ENCODE data around the gene WNT11. TPM values are rescaled to one million over a fixed set of nuclear protein-coding genes. Genes with fewer than 3 reads are reported as not detected.
"Not testable (repeated sequence)": the region's sequence is repeated elsewhere in the genome, so short reads cannot be mapped to it uniquely, and the experiment has no call there.

Gene WNT11
- total RNA-seq, 1 donor from 2014 or later: 0.26 TPM

DNA sequence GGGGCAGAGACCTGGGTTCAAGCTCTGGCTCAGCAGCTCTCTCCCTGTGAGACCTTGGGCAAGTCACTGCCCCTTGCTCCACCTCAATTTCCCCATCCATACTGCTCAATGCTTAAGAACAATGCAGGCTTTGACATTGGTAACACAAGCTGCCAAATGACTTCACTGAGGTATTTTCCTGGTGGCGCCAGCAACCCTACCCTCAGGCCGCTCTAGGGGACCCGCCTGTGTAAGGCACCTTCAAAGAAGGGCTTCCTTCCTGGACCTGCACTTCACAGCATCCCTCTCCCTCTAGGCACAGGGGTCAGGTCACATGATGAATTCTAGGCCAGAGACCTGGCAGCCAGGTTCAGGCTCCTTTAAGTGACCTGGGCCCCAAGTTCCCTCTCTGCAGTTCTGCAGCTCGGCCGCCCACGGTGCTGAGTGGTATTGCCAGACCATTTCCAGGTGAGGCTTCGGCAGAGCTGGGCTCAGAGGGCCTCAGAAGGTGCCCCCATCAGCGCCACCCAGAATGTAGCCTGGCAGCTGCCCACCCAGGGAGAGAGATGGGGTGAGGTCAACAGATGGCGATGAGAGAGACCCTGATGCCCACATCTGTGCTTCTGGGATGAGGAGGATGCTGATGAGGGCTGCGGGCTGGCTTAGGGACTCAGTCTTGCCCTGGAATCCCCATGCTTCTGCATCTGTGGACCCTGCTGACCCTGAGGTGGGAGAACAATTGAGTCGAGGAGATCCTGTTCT is 4.5 kb downstream of the WNT11 start:
- H3K4me1 ChIP-seq: peaks cover 9% of the 10 kb centered on the region
- Mint-ChIP-seq H3K4me1 (peaks cover 14% of the 10 kb centered on the region), H3K4me3 (no peak overlapping the region), H3K36me3 (no peaks in the 10 kb centered on the region), H3K27ac (no peak overlapping the region), H3K27me3 (ENCODE audit: insufficient read depth, low read depth) (peaks cover 25% of the 10 kb centered on the region), H3K9me3 (no peaks in the 10 kb centered on the region)
- H3K27ac ChIP-seq: no peak overlapping the region
- no peaks in the 10 kb centered on the region for H3K79me2 ChIP-seq (ENCODE audit: low read depth)
- H3K9ac ChIP-seq: no peak overlapping the region
- H3K36me3 ChIP-seq: no peaks in the 10 kb centered on the region
- no peak overlapping the region for H3K4me3 ChIP-seq
- H3K4me2 ChIP-seq: no peak overlapping the region
- H3F3A ChIP-seq (ENCODE audit: low read depth): peaks cover 4% of the 10 kb centered on the region
- TF ChIP-seq, protein P1, sequence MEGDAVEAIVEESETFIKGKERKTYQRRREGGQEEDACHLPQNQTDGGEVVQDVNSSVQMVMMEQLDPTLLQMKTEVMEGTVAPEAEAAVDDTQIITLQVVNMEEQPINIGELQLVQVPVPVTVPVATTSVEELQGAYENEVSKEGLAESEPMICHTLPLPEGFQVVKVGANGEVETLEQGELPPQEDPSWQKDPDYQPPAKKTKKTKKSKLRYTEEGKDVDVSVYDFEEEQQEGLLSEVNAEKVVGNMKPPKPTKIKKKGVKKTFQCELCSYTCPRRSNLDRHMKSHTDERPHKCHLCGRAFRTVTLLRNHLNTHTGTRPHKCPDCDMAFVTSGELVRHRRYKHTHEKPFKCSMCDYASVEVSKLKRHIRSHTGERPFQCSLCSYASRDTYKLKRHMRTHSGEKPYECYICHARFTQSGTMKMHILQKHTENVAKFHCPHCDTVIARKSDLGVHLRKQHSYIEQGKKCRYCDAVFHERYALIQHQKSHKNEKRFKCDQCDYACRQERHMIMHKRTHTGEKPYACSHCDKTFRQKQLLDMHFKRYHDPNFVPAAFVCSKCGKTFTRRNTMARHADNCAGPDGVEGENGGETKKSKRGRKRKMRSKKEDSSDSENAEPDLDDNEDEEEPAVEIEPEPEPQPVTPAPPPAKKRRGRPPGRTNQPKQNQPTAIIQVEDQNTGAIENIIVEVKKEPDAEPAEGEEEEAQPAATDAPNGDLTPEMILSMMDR (IDR thresholded peaks at IDR 0.05): no peak
- TF ChIP-seq EZH2phosphoT487 (IDR thresholded peaks at IDR 0.05) (no peak), EZH2 (IDR thresholded peaks at IDR 0.05) (no peak)
- DNase-seq (ENCODE audit: low spot score): no peak
- no peak overlapping the region for H2AFZ ChIP-seq (replicated peaks)
- H3K27me3 ChIP-seq: peaks cover 47% of the 10 kb centered on the region
- no peaks in the 10 kb centered on the region for H3K9me3 ChIP-seq (ENCODE audit: low read depth)
- H4K20me1 ChIP-seq (ENCODE audit: low read depth): peaks cover 12% of the 10 kb centered on the region

DNA sequence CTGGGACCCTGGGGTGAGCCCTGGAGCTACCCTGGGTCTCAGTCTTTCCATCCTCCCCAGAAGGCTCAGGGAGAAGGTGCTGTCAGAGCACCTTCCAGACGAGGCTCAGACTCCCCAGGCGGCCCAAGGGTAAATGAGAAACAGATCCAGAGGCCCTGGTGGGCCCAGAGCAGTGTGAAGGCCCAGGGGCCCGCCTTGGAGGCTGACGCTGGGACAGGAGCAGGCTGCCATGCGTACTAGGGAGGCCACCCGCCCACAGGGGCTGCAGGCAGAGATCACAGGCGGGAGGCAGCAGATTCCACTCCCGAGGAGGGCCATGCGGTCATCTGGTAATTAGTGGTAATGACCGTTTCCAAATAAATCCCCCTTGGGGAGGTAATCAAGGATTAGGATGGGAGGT is 5.2 kb downstream of the WNT11 start:
- Histone ChIP-seq H3K4me1 (peaks cover 8% of the 10 kb centered on the region), H3K27me3 (peaks cover 39% of the 10 kb centered on the region), H3K9ac (no peak overlapping the region), H3K4me3 (no peak overlapping the region), H3K27ac (no peak overlapping the region), H3F3A (ENCODE audit: low read depth) (no peaks in the 10 kb centered on the region), H4K20me1 (ENCODE audit: low read depth) (peaks cover 12% of the 10 kb centered on the region), H2AFZ (replicated peaks) (no peak overlapping the region), H3K79me2 (ENCODE audit: low read depth) (no peaks in the 10 kb centered on the region), H3K36me3 (no peaks in the 10 kb centered on the region), H3K4me2 (no peak overlapping the region), H3K9me3 (ENCODE audit: low read depth) (no peaks in the 10 kb centered on the region)
- TF ChIP-seq, protein P1 (IDR thresholded peaks at IDR 0.05): no peak
- no peak for TF ChIP-seq EZH2 (IDR thresholded peaks at IDR 0.05)
- no peak for TF ChIP-seq EZH2phosphoT487 (IDR thresholded peaks at IDR 0.05)
- H3K9me3 Mint-ChIP-seq: no peaks in the 10 kb centered on the region
- DNase-seq (ENCODE audit: low spot score): no peak
- no peak overlapping the region for H3K27ac Mint-ChIP-seq
- peaks cover 12% of the 10 kb centered on the region for H3K4me1 Mint-ChIP-seq
- peaks cover 22% of the 10 kb centered on the region for H3K27me3 Mint-ChIP-seq (ENCODE audit: insufficient read depth, low read depth)
- no peak overlapping the region for H3K4me3 Mint-ChIP-seq
- no peaks in the 10 kb centered on the region for H3K36me3 Mint-ChIP-seq

DNA sequence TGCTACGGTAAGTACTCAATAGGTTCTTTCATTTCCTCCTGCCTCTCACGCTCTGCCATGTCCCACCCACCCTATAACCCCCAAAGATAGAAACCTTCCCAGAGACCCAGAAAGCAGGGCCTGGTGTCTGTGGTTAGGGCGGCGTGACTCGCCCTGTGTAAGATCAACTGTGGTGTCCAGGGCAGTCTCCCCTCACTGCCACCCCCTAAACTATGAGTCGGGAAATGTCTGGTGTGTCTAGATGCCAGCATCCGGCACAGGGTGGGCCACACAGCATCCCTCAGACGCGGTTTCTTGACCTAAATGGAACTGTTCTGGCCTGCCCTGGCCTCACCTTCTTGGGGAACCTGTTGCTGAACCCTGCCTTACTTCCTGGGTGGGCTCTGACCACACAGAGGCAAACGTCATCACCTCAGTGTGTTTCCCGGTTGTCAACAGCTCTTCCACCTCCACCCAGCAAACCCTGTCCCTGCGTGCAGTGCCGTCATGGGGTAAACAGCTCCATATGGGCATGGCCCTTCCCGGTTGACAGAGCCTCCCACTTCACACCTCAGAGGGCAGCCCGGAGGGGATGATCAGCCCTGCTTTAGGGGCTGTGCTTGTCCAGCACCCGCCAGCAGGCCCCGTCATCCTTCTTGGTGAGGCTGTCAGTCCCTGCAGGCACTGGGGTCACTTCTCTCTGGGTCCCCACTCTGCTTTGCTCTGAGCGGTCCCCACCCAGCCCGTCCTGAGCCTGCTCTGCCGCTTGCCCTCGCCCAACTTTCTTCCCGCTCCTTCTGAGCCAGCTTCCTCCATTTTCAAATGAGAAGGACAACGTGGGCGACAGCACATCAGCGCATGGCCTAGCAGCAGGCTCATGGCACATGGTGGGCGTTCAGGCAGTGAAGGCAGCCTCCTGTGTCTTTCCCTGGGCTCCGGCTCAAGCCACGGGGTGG is 6.0 kb downstream of the WNT11 start:
- Histone ChIP-seq H3K4me3 (no peak overlapping the region), H3F3A (ENCODE audit: low read depth) (no peaks in the 10 kb centered on the region), H3K79me2 (ENCODE audit: low read depth) (no peaks in the 10 kb centered on the region), H3K9ac (no peak overlapping the region), H3K27me3 (peaks cover 31% of the 10 kb centered on the region), H4K20me1 (ENCODE audit: low read depth) (peaks cover 5% of the 10 kb centered on the region), H3K36me3 (no peaks in the 10 kb centered on the region), H3K9me3 (ENCODE audit: low read depth) (no peaks in the 10 kb centered on the region), H3K27ac (no peak overlapping the region), H3K4me1 (peaks cover under 1% of the 10 kb centered on the region), H2AFZ (replicated peaks) (no peak overlapping the region), H3K4me2 (no peak overlapping the region)
- Mint-ChIP-seq H3K27me3 (ENCODE audit: insufficient read depth, low read depth) (peaks cover 15% of the 10 kb centered on the region), H3K4me3 (no peak overlapping the region), H3K4me1 (peaks cover 5% of the 10 kb centered on the region), H3K27ac (no peak overlapping the region), H3K9me3 (no peaks in the 10 kb centered on the region), H3K36me3 (no peaks in the 10 kb centered on the region)
- no peak for DNase-seq (ENCODE audit: low spot score)
- TF ChIP-seq, protein P1 (IDR thresholded peaks at IDR 0.05): no peak
- TF ChIP-seq EZH2 (IDR thresholded peaks at IDR 0.05) (no peak), EZH2phosphoT487 (IDR thresholded peaks at IDR 0.05) (no peak)

GRCh38 chr11:76198691-76199090 is 7.6 kb downstream of the WNT11 start:
- not testable (repeated sequence) for DNase-seq (ENCODE audit: low spot score); H3K27ac ChIP-seq; H3K27ac Mint-ChIP-seq; H3K27me3 Mint-ChIP-seq (ENCODE audit: insufficient read depth, low read depth); H2AFZ ChIP-seq (replicated peaks); H3K4me3 Mint-ChIP-seq; H3K9ac ChIP-seq; H3K4me1 Mint-ChIP-seq; H3K79me2 ChIP-seq (ENCODE audit: low read depth); H3K4me2 ChIP-seq; H3K9me3 Mint-ChIP-seq; H3F3A ChIP-seq (ENCODE audit: low read depth); H3K36me3 ChIP-seq; H3K9me3 ChIP-seq (ENCODE audit: low read depth); H3K4me1 ChIP-seq; H4K20me1 ChIP-seq (ENCODE audit: low read depth); H3K36me3 Mint-ChIP-seq; H3K4me3 ChIP-seq
- H3K27me3 ChIP-seq: peaks cover 15% of the 10 kb centered on the region
